NCI-H2107 (cell line): ENCODE results near the gene DCTPP1.

ENCODE experiments used
- DNase-seq: peaks from one replicate; lab custom pipeline; 2025; lab: John Stamatoyannopoulos, UW

DCTPP1 gene

DNA sequence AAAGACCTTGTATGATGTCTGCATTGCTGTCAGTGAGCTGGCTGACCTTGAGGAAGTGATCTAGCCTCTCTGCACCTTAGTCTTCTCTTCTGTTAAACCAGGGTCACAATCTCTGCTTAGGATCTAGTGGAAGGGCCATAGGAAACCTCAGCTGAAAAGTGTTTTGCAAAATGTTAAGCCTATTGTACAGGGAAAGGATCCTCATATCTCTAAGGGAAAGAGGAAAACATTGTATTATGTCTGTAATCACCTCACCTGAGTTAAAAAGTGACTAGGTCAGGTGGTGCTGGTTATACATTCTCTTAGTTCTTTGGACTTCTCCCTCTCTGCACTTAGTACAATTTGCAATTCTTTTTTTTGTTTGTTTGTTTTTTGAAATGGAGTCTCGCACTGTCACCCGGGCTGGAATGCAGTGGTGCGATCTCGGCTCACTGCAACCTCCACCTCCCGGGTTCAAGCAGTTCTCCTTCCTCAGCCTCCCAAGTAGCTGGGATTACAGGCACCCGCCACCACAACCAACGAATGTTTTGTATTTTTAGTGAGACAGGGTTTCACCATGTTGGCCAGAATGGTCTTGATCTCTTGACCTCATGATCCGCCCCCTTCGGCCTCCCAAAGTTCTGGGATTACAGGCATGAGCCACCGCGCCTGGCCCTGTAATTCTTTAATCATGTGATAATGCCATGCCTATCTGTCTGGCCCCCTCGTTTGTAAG lies 17.8 kb upstream of the DCTPP1 start:
- DNase-seq = no peak

GRCh38 chr16:30446203-30446595 lies 16.4 kb upstream of the DCTPP1 start:
- DNase-seq = no peak

DNA sequence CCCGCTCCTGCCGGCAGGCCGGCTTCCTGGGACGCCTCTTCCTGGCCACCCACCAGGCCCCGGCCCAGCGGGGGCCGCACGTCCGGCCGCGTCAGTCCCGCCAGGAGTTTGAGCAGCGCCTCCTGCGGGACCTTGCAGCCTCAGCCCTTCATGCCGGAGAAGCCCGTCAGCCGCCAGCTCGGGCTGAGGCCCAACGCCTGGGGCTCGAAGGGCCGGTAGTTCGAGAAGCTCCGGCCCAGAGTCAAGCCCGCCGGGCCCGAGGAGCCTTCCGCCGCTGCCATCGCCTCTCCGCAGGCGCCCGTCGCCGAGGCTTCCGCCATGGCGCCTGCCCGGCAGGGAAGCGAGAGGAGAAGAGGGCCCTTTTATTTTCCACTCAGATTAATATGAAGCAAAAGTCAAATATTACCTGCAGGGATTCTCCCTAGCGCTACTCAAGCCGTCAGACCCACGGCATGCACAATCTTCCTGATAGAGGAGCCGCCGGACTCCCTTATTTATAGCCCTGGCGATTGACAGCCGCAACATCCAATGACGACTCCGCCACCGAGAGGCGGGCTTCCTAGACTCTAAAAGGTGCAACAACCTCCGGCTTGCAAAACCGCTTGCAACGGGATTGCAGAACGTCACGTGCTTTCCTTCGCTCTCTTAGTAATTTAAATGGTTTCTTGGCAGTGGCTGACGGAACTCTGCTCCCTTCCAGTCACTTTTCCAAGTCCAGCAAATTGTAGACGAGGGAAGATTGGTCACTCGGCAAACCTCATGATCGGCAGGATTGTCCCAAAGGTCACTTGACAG lies 15.8 kb upstream of the DCTPP1 start, which contains the start of gene SEPHS2:
TSS of gene SEPHS2 (minus strand) at position 467 of the 795 bp plus-strand sequence. CDS start at position 320, 147 bp downstream.
- DNase-seq = peak; percentile 87

DNA sequence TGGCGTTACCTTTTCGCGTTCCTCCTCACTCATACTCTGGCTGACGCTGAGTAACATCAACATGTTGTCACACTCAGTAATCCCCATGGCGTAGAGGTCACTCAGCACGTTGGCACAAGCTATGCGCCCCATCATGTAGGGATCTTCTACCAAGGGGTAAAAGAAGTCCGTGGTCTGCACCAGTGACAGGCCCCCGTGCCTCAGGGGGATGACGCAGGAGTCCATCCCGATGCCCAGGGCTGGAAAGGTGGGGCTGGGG lies 15.2 kb upstream of the DCTPP1 start:
- DNase-seq = no peak

- DNase-seq = no peak
Observed at GRCh38 chr16:30444231-30445148, 14.7 kb upstream of the DCTPP1 start.

DNA sequence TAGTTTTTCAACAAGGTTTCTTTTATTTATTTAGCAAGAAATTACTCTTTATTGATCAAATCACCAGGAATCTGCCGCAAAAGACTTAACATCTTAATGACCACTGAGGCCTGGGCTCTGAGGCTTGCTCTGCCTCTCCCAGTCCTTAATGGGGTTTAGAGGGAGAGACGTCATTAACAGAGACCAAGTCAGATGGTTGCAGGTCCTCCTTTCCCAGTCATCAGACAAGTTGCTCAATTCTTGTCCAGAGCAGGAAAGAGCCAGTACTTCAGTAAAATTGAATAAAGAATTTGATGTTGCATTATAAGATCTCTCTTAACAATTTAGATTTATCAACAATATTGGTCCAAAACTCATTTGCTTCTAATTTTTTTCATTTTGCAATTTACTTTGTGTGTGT lies 13.8 kb upstream of the DCTPP1 start:
- no peak for DNase-seq

- no peak for DNase-seq
Observed at GRCh38 chr16:30439720-30440348, 10.0 kb upstream of the DCTPP1 start.

DNA sequence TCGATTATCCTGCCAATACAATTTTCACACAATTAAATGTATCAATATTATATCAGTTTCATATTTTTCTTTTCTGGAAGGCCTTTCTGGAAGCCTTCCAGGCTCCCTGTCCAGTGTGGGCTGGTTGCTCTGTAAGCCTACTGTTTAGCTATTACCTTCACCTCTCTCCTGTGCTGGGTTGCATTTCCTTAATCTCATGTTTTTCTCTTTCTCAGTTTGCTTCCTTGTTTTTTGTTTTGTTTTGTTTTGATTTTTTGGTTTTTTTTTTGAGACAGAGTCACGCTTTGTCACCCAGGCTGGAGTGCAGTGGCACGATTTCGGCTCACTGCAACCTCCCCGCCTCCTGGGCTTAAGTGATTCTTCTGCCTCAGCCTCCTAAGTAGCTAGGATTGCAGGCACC lies 9.0 kb upstream of the DCTPP1 start:
- no peak for DNase-seq

GRCh38 chr16:30437511-30438046 lies 7.7 kb upstream of the DCTPP1 start:
- DNase-seq = peak; percentile 66

- no peak for DNase-seq
Observed at GRCh38 chr16:30434852-30435251, 5.0 kb upstream of the DCTPP1 start.

DNA sequence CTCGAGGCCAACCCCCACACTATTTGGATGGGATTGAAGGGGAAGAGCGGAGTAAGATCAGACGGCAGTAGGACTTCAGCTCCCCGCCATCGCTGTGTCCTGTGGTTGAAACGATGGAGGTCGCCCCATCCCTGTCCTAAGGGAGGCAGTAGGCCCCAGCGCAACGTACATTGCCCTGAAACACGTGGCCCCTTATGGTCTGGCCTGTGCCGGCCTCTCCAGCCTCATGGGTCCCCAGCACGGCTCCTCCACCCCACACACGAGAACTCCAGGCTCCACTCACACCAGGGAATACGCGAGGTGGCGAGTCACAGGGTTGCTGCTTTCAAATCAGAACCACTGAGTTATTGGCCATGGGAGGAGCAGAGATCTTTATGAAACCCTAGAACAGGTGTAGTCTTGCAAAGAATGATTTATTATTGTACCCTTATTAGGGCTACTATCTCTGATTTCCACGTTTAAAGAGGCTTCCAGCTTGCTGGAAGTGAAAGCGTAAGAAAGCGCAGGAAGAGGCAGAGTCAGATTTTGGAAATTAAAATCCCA lies 669 bp upstream of the DCTPP1 start:
- DNase-seq = no peak

DNA sequence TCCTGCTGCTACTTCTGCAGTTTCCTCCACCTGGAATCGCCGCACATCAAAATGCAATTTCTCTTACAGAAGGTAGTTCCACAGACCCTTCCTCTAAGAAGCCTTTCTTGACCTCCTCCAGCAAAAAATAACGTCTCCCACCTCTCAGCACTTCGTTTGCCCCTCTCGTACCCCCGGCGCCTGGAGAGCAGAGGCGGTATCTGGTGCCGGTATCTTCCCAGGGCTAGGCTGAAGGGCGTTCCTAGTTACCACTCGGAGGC lies 482 bp downstream of the DCTPP1 start:
- no peak for DNase-seq

- no peak for DNase-seq
Observed at GRCh38 chr16:30428055-30428454, 1.8 kb downstream of the DCTPP1 start.

- no peak for DNase-seq
Observed at GRCh38 chr16:30421010-30421409, 8.8 kb downstream of the DCTPP1 start.

DNA sequence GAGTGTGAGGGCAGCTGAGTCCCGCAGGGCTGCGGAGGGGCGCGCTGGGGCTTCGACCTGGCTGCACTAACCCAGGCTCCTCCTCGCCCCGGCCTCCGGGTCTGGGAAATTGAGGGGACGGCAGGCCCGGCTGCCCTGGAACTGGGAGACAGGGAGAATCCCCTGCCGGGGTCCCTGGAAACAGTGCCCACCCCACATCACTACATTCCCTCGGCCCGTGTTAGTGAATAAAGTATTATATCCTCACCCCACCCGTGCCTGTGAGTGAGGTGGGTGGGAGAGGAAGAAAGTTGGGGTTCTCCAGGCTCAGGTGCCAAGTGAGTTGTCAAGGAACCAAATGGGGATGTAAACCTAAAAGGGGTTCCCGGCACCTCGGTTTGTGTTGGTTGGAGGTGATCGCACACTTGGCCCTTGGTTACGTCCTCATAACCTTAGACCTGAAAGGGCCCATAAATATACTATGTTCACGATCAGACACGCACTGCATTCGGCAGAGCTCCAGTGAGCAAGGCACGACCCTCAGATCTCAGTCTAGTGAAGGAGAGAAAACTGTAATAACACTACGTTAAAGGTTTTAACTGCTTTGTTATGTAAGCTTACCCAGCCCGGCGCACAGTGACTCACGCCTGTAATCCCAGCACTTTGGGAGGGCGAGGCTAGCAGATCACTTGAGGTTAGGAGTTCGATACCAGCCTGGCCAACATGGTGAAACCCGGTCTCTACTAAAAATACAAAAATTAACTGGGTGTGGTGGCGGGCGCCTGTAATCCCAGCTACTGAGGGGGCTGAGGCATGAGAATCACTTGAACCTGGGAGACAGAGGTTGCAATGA lies 11.3 kb downstream of the DCTPP1 start:
- DNase-seq = no peak

DNA sequence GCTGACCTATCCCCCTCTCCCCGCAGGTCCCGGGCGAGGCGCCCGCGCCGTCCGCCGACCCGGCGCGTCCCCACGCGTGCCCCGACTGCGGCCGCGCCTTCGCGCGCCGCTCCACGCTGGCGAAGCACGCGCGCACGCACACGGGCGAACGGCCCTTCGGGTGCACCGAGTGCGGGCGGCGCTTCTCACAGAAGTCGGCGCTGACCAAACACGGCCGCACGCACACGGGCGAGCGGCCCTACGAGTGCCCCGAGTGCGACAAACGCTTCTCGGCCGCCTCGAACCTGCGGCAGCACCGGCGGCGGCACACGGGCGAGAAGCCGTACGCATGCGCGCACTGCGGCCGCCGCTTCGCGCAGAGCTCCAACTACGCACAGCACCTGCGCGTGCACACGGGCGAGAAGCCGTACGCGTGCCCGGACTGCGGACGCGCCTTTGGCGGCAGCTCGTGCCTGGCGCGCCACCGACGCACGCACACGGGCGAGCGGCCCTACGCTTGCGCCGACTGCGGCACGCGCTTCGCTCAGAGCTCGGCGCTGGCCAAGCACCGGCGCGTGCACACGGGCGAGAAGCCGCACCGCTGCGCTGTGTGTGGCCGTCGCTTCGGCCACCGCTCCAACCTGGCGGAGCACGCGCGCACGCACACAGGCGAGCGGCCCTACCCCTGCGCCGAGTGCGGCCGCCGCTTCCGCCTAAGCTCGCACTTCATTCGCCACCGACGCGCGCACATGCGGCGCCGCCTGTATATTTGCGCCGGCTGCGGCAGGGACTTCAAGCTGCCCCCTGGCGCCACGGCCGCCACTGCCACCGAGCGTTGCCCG lies 12.1 kb downstream of the DCTPP1 start:
- peak; percentile 86 for DNase-seq

- DNase-seq = no peak
Observed at GRCh38 chr16:30416624-30417528, 13.0 kb downstream of the DCTPP1 start.

GRCh38 chr16:30416047-30416603 lies 13.7 kb downstream of the DCTPP1 start:
- no peak for DNase-seq

GRCh38 chr16:30414159-30414558 lies 15.7 kb downstream of the DCTPP1 start:
- DNase-seq = no peak
